Suprapubic skin (tissue), 4 donors: ENCODE measurements around the gene UTS2B.

Source experiments
- CTCF ChIP-seq, 2 donors: fragments of 200-600 bp in 1 of 2; fragments of 450-650 bp in 1 of 2; sonication (generic) in 1 of 2; IDR thresholded peaks; one replicate each; pipeline ENCODE4 v1.5.1; 2016 to 2019; ENCODE audit warnings: antibody characterized with exemption in 2 of 2, mild to moderate bottlenecking in 1 of 2, moderate library complexity in 1 of 2
- EP300 ChIP-seq: sonication (generic); formaldehyde crosslinking; IDR thresholded peaks from one replicate; pipeline ENCODE4 v1.6.1; 2017; ENCODE audit warnings: antibody characterized with exemption
- POLR2A ChIP-seq, 2 donors: fragments of 450-650 bp; IDR thresholded peaks; one replicate each; pipeline ENCODE4 v1.6.1; 2017; ENCODE audit warnings: antibody characterized with exemption in 2 of 2, mild to moderate bottlenecking in 2 of 2, moderate library complexity in 2 of 2
- POLR2AphosphoS5 ChIP-seq, 3 donors: sonication (generic); formaldehyde crosslinking; IDR thresholded peaks; one replicate each; pipeline ENCODE4 v1.6.1; 2017; ENCODE audit warnings: antibody characterized with exemption in 3 of 3

- TF ChIP-seq CTCF (IDR thresholded peaks at IDR 0.05) (no peak), POLR2AphosphoS5 (IDR thresholded peaks at IDR 0.05) (no peak), EP300 (no peak), POLR2A (IDR thresholded peaks at IDR 0.05) (no peak)
Observed at GRCh38 chr3:191260431-191261303, 69.7 kb downstream of the UTS2B start.
